HG03442 (cell line): ENCODE measurements around the gene PCSK2.

Experiments
- ATAC-seq: cut with Tn5 transposase; IDR thresholded peaks from one replicate; pipeline ENCODE4 v1.9.1; 2021; ENCODE audit warnings: mild to moderate bottlenecking, moderate library complexity; ENCODE audit not compliant: unreplicated experiment

Gene PCSK2

DNA sequence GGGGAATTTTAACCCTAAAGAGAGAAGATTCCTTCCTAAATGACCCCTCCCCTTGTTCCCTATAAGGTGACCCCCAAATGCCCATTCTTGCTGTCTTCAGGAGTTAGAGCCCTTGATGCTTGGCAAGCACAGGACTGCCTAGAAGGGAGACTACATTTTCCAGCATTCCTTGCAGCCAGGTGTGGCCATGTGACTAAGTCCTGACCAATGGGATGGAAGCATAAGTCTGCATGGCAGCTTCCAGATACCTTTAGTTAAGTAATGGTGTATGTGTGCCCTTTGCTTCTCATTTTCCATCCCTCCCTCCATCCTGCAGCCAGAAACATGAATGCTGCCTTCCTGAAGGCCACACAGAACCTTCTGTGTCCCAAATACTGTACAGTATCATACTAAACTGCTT is 298.8 kb downstream of the PCSK2 start:
- ATAC-seq: peak; percentile 81

DNA sequence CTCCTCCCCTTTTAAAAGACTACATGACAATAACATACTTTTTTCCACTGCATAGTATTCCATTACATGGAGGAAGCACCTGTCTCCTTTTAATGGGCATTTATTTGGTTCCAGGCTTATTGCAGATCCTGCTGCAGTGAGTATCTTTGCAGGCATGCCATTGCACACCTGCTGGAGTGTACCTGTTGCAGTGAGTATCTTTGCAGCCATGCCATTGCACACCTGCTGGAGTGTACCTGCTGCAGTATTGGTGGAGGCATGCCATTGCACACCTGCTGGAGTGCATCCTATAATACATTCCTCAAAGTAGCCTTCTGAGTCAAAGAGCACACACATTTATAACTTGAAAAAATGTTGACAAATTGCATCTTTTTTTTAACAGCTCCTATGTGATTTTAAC is 302.7 kb downstream of the PCSK2 start:
- ATAC-seq: no peak

DNA sequence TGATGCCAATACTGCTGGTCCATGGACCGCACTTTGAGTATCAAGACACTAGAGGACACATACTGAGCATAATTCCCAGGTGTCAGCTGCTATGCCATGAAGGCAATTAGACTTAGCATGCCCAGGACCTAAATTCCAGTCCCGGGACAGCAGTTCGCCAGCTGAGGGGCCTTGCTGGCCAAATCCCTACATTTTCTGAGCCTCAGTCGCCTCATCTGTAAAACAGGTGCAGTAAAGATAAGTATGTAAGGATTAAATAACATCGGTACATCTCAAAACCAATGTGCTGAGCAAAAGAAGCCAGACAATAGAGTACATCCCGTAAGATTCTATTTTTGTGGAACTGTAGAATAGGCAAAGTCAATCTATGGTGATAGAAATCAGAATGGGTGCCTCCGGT is 303.3 kb downstream of the PCSK2 start:
- ATAC-seq: no peak

DNA sequence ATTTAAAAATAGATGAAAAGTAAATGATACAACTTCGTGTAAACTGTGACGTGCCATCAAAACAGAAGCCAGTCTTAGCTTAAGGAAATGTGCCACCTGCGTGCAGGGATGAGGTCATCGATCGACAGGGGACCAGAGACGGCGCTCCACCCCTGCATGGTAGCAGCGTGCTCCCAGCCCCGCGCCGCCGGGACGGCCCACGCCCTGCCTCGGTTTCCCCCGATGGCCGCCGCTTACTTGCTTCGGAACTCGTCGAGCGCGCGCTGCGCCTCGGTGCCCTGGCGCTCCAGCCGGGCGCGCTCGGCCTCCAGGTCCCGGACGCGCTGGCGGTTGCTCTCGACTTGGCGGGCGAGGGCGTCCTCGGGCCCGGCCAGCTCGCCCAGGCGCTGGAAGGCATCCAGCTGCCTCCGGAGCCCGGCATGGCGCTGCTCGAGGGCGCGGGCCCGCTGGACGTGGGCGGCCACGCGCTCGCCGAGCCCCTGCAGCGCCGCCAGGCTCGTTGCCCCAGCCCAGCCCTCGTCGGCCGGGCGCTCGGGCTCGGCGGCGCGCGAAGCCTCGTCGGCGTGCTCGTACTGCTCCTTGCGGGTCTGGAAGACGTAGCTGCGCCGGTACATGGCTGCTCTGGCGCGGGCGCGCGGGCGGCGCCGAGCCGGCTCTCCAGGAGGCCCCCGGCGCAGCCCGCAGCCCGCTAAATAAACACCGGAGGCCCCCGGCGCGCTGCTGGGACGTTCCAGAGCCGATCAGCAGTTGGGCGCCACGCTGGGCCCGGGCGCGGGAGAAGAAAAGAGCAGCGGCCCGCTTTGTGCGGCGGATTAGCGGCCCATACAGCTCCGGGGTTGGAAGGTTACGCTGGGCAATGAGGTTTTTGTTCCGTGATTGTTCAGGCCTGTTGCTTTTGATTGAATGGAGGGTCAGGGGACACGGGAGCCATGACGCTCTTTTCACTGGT is 304.1 kb downstream of the PCSK2 start, which contains the start of gene BFSP1:
BFSP1 (minus strand) TSS at position 664 of the 949 bp plus-strand sequence; CDS start at position 614, 50 bp downstream.
- ATAC-seq: no peak

DNA sequence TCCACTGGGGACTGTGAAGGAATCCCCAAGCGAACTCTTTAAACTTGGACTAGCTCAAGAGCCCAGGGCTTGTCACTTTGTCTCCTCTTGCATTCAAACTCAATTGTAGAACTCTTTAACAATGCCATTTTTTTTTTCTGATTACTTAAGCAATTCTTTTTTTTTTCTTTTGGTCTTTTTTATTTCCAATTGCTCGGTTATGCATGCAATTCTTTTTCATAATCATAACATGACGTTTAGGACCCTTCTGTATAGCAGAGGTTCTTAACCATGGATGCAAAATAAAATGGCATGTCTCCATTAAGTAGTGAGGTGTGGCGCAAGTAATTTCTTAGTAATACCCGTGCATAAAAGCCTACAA is 304.8 kb downstream of the PCSK2 start:
- ATAC-seq: no peak

DNA sequence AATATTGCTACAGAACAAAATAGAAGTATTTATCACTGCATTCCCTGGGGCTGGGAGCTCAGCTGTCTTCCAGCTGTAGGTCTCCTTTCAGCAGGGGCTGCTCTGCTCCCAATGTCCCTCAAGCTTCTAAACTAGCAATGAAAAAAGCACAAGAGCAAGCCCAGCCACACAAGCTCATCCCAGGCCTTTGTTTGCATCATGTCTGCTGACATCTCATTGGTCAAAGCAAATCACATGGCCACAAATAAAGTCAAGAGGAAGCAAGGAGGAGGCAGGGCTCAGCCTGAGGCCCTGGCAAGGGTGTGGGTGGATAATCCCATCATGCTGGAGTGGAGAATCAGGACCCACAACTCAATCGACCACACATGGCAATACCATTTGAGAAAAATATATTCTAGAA is 306.6 kb downstream of the PCSK2 start:
- no peak for ATAC-seq

DNA sequence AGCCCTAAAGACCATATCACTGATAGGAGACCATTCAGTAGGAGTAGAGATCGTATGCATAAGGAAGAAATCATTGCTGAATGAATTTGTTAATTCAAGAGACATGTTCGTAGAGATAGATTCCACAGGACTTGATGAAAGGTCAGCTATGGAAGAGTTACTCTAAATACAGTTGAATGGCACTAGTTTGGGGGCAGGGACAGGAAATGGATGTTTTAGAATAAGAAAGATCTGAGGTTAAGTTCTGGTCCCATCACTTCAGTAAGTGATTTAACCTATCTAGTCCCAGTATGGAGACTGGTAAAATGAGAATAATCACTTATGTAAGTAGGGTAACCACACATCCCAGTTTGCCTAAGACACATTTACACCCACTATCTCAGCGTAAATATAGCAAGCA is 307.2 kb downstream of the PCSK2 start:
- ATAC-seq: no peak
